Stimulated activated CD4-positive, alpha-beta T cell treated with anti-CD3 and anti-CD28 coated beads, TNF-alpha, amount 100 ng/mL, for 24 hours (primary cell): ENCODE results near the gene RERE.
A peak's percentile ranks its signal among the peaks of the same experiment; 100 is the strongest.
"Not testable (repeated sequence)": the region's sequence is repeated elsewhere in the genome, so short reads cannot be mapped to it uniquely, and the experiment has no call there.

ENCODE experiments used
- DNase-seq, 3 experiments: peaks; one replicate each; pipeline ENCODE4 v3.0.0-alpha.2; 2020; ENCODE audit warnings: low read depth in 3 of 3

RERE gene

DNA sequence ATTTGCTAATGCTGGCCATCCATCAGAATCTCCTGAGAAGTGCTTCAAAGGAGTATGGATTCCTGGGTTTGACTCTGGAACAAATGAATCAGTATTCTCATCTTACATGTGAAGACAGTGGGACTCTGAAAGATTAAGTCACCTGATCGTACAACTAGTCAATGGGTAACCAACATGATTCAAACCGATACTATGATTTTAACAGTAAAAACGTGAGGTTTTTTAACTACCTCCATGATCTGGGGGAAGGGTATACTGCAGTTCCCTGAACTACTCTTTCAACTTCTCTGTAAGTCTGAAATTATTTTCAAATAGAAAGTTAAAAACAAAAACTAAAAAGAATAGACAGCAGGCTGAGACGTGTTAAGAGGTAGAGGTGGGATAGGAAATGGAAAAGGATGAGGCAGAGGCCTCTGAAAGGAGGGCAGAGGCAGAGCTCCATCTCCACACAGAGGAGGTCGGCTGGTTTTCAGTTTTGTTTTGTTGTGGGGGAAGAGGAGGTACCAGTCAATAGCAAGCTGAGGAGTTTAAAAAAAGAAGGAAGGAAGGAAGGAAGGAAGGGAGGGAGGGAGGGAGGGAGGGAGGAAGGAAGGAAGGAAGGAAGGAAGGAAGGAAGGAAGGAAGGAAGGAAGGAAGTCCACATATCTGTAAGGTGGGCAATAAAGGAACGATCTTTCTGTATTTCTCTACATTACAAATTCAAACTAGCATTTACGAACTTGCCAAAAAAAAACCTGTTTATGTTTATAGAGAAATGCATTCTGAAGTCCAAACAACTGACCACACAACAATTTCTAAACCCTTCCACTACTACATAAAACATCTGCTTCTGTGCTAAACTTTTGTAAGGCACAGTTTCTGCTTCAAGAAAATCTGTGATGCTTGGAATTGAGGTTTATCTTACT is 213.1 kb downstream of the RERE start:
- DNase-seq: peak; percentile 14 to 31 (median 29)

GRCh38 chr1:8603220-8603616 is 214.2 kb downstream of the RERE start:
- DNase-seq: no peak

DNA sequence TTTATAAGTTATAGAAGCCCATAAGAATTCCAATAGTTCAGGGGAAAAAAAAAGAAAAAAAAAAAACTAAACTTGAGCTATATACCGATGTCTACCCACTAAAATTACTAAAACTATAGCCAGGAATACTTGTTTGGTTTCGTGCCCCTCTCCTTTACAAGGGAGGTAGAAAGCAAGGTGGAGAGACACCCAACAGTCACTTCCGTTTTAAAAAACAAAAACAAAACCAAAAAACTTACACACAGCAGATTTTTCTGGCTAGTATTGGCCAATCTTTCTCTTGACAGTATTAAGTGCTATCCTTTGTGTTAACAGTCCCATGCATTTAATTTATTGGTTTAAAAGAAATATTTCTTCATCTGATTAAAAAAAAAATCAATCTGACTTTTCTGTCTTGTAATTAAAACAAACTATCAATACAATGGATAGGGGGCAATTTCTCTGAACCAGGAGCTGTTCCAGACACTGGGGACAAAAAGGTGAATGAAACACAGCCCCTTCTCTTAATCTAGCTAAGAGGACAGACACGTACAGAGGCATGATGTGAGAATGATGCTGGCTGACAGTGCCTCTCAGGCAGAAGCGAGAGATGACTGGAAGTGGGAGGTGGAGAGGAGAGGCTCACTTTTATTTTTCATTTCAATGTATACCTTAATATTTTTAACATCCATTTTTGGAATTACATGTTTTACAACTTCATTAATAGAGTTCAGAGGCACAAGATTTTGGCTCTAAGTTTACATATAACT is 214.8 kb downstream of the RERE start:
- DNase-seq: no peak

GRCh38 chr1:8600336-8600735 is 217.1 kb downstream of the RERE start:
- DNase-seq: no peak

DNA sequence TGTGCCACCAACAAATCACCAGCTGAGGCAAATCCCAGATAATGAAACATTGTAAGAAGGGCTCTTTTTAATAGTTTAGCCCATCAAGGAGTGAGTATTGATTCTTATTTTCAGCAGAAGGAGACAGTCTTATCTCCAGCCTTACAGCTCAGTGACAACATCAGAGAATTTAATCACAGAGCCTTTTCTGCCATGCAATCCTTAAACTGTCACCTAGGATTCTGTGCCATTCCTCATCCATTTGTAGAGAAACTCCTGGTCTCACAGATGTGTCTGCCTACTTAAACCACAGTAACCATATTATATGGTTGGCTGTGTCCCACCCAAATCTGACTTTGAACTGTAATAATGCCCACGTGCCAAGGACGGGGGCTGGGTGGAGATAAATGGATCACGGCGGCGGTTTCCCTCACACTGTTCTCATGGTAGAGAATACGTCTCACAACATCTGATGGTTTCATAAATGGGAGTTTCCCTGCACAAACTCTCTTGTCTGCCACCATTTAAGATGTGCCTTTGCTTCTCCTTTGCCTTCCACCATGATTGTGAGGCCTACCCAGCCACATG is 217.7 kb downstream of the RERE start:
- no peak for DNase-seq

GRCh38 chr1:8598783-8599182 is 218.7 kb downstream of the RERE start:
- no peak for DNase-seq

DNA sequence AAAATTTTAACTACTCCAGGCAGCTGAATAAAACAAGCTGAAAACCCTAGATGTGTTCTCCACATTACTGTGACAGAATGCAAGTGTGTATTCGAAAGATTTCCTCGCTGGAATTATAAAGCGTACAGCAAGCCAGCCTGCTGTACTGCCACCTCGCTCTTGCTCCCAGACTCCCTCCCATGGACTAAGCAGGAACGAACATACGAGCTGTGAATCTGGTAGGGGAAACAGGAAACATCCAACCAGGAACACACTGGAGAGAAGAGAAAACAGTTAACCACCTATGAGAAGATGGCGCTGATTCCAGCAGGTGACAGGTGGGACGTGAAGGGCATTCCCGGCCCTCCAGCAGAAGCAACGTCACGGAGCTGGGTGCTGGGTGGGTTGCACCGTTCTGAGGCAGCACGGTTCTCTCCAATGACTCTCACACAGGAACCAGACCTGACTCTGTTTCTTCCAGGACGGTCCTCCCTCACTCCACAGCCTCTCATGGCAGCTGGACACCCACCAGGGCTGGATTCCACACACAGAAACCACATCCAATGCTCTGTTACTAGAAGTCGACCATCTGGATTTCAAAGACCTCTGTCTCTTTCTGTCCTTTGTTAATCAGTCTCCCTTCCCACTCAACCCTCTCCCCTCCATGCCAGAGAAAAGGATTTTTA is 219.2 kb downstream of the RERE start:
- DNase-seq: no peak

DNA sequence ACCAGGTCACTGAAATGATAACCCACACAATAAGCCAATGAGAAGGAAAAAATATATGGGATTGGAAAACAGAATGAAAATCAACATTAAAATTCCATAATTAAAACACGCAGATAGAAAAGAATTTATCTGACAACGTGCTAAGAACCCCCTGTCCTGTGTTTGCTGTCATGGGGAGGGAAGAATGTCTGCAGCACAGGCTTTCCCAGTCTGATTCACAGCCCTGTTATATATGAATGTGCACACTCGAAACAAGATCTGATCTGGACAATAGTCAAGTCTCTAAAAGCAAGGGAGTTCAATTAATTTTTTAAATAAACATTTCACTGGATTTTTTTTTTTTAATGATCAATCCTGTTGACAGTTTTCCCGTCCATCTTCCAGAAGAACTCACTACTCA is 220.0 kb downstream of the RERE start:
- DNase-seq: no peak

DNA sequence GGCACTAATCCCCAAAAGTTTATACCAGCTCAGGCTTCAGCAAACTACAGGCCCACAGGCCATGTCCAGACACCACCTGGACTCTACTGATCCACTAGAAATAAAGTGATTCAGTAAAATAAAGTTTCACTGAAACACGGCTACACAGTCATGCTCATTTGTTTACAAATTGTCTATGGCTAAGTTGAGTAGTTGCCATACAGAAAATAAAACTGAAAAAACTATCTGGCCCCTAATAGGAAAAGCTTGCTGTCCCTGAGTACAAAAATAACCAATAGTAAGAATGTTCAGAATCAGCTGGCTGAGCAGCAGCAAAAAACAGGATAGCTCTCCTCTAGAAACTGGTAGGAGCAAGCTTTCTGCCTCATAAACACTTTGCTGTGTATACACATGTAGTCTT is 221.5 kb downstream of the RERE start:
- no peak for DNase-seq

GRCh38 chr1:8595332-8595731 is 222.1 kb downstream of the RERE start:
- no peak for DNase-seq

- DNase-seq: not testable (repeated sequence)
These were observed 224.1 kb downstream of the RERE start for GRCh38 chr1:8593292-8593691.

GRCh38 chr1:8591569-8591968 is 225.9 kb downstream of the RERE start:
- no peak for DNase-seq

DNA sequence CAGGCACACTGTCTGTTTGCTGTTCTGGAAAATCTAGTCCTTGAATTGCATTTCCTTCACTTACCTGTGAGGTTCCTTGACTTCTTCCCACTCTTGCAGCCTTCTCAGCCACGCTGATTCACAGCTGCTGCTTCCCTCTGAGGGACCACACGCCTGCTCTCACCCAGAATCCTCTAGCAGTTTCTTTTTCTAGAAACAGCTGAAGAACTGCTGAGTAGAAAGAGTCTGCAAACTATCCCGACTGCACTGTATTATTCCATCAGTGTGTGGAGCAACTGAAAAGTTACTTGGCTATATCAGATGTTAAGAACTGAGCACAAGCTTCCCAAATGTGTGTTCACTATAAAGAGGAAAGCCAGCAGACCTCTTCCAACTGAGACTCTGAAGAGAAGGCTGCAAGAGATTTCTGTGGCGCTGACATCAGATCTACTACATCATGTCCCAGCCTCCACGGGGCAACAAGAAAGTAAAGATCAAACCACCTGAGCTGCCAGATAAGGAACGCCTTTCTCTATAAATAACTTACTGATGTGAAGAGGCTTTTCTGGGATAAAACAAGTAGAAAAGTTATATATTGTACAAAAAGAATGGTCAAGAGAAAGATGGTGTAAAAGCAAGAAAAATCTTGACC is 226.6 kb downstream of the RERE start:
- DNase-seq: no peak

DNA sequence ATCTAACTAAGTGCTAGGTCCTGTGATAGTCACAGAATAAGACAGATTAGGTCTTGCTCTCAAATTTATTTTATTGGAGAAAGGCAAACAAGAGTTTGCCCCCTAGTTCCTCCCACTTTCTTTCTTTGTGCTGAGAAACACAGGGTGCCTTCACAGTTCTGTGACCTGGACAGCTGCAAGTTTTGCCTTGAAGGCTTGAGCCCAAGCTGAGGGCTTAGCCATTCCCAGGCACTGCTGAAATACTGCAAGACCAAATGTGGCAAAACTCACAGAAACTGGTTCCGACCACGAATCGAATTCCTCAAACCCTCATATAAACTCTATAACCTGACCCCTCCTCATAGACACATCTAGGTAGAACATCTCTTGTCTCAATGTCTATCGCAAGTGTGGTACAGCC is 227.9 kb downstream of the RERE start:
- DNase-seq: no peak

DNA sequence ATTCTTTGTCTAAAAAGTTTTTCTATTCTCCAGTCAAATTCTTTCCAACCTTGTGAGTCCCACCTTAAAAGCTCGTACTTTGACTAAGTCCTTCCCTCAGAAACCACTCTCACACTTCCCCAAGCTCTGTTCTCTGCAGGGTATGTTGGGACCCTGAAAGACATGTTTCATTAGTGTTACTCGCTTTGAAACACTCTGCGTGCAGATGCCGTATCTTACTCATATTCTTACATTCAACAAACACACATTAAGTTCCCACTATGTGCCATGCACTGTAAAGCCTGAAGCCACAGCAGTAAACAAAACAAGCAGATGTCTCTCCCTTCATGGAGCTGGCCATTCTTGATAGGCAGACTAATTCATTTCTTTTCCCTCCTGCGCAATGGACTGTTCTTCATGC is 229.7 kb downstream of the RERE start:
- DNase-seq: no peak

DNA sequence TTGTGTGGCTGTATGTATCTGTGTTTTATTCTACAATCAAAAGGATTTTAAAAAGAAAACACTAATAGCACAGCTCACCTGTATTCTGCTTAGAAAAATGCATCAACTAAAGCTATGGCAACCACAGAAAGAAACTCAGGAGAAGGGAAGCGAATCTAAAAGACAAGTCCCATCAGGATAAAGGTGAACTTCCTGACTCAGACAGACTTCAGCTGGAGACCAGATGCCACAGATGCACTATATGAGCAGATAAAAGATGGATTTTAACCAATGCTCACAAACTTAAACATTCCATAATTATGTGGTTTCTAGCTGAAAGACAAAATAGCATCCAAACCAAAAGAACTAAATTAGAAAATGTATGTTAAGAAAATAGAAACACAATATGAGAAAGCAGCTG is 231.0 kb downstream of the RERE start:
- DNase-seq: no peak

DNA sequence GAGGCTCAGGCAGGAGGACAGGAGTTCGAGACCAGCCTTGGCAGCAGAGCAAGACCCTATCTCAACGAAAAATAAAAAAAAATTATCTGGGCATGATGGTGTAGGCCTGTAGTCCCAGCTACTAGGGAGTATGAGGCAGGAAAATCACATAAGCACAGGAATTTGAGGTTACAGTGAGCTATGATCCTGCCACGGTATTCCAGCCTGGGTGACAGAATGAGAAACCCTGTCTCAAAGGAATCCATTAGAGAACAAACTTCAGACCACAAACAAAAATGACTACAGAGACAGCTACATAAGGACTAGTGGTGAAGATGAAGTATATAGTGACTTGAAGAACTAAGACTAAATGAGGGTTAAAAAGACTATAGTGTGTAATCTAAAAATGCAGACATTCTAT is 233.1 kb downstream of the RERE start:
- no peak for DNase-seq

DNA sequence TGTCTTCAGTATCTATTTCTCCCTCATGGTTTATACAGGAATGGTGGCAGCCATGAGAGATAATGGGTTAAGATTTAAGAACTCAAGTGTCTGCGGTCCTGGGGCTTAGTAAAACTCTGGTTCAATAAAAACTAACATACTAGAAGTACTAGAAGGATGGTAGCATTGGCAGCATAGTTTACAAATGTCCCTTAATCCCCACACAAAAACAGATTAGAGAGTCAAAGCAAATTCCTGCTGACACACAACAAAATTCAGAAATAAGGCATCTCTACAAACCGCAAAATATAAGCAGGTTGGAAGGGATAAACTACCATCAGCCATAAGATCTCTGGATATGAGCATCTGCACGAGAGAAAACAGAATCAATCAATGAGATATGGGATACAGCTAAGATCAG is 234.4 kb downstream of the RERE start:
- no peak for DNase-seq

GRCh38 chr1:8580566-8580965 is 236.9 kb downstream of the RERE start:
- DNase-seq: no peak

DNA sequence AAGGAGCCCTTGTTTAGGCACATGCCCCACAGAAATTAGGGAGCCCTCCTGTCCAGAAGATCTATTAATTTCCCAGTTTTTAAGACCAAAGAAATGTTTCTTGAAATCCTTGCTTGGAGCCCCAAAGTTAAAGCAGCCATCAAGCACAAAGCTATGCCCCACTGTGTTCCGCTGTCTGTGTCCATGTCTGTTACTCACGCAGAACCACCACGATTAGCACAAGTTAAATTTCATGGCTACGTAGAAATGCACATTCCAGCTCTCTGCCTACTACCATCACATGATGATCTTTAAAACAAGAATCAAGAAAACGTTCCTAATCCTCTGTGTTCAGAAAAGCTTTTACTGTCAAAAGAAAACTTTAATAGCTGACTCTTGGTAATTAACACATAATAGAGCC is 238.5 kb downstream of the RERE start:
- DNase-seq: no peak

GRCh38 chr1:8578132-8578877 is 239.1 kb downstream of the RERE start:
- DNase-seq: no peak
